ENCODE results near the gene CLDN7.

Gene CLDN7

GRCh38 chr17:7219229-7219811 is 43.0 kb downstream of the CLDN7 start:
- DNase-seq (ENCODE audit: low spot score): no peak

GRCh38 chr17:7218758-7219157 is 43.5 kb downstream of the CLDN7 start:
- no peak for DNase-seq (ENCODE audit: low spot score)

- DNase-seq (ENCODE audit: low spot score): no peak
These were observed 44.1 kb downstream of the CLDN7 start for GRCh38 chr17:7218166-7218565.

- DNase-seq (ENCODE audit: low spot score): peak; percentile 38
These were observed 44.9 kb downstream of the CLDN7 start for GRCh38 chr17:7217113-7217987.

GRCh38 chr17:7216242-7217112 is 45.8 kb downstream of the CLDN7 start:
- DNase-seq (ENCODE audit: low spot score): no peak

- DNase-seq (ENCODE audit: low spot score): no peak
These were observed 46.6 kb downstream of the CLDN7 start for GRCh38 chr17:7215652-7216180.

GRCh38 chr17:7215136-7215638 is 47.1 kb downstream of the CLDN7 start:
- no peak for DNase-seq (ENCODE audit: low spot score)

- peak; percentile 94 for DNase-seq (ENCODE audit: low spot score)
These were observed 47.8 kb downstream of the CLDN7 start for GRCh38 chr17:7214300-7215135.

- DNase-seq (ENCODE audit: low spot score): peak; percentile 74
These were observed 48.4 kb downstream of the CLDN7 start for GRCh38 chr17:7213895-7214299.

- DNase-seq (ENCODE audit: low spot score): no peak
These were observed 50.6 kb downstream of the CLDN7 start for GRCh38 chr17:7211491-7212273.
